ENCODE data around the gene VGLL4.

The VGLL4 gene

DNA sequence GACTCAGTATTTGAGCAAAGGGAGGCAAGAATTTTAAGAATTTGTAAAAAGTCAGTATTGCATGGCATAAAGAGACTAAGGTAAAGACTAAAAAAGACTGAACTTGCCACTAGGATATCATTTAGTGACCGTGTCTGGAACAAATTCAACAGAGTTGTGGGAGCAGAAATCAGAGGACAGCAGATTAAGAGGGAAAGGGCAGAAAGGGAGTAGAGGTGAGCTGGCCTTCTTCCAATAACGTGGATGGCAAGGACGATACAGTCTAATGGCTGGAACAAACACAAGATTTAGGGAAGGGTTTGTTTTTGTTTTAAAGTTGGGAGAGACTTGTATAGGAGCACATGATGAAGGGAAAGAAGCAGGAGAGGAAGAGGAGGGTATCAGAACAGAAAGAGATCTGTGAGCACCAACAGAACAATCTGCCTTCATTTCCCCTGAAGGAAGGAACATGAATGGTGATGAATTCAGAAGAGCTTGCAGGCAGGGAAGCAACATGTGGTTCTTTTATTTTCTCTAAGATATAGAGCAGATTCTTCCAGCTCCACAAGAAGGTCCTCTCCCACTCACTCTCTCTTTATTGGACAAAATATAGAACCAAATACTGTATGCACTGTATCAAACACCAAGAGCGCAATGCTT, 8.6 kb downstream of the VGLL4 start:
- TF ChIP-seq, protein P1, sequence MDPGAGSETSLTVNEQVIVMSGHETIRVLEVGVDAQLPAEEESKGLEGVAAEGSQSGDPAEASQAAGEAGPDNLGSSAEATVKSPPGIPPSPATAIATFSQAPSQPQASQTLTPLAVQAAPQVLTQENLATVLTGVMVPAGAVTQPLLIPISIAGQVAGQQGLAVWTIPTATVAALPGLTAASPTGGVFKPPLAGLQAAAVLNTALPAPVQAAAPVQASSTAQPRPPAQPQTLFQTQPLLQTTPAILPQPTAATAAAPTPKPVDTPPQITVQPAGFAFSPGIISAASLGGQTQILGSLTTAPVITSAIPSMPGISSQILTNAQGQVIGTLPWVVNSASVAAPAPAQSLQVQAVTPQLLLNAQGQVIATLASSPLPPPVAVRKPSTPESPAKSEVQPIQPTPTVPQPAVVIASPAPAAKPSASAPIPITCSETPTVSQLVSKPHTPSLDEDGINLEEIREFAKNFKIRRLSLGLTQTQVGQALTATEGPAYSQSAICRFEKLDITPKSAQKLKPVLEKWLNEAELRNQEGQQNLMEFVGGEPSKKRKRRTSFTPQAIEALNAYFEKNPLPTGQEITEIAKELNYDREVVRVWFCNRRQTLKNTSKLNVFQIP (CRISPR knock-in tag; IDR thresholded peaks at IDR 0.05; ENCODE audit: borderline replicate concordance, low read depth), result no peak
- TF ChIP-seq ISL1 (CRISPR knock-in tag; IDR thresholded peaks at IDR 0.05) (no peak), SNAI2 (CRISPR knock-in tag; IDR thresholded peaks at IDR 0.05) (no peak), ZNF70 (CRISPR knock-in tag; IDR thresholded peaks at IDR 0.05) (no peak), CSDC2 (CRISPR knock-in tag; IDR thresholded peaks at IDR 0.05) (no peak), ZNF8 (CRISPR knock-in tag; IDR thresholded peaks at IDR 0.05) (no peak), TOX (CRISPR knock-in tag; IDR thresholded peaks at IDR 0.05; ENCODE audit: borderline replicate concordance) (no peak), ZNF565 (CRISPR knock-in tag; conservative IDR thresholded peaks at IDR 0.05; ENCODE audit: low read depth) (no peak), ESRRG (CRISPR knock-in tag; IDR thresholded peaks at IDR 0.05) (no peak), ARNTL (CRISPR knock-in tag; IDR thresholded peaks at IDR 0.05; ENCODE audit: borderline replicate concordance, low read depth) (no peak), OSR1 (CRISPR knock-in tag; IDR thresholded peaks at IDR 0.05) (no peak), ZC3H10 (CRISPR knock-in tag; IDR thresholded peaks at IDR 0.05) (no peak), RARB (CRISPR knock-in tag; IDR thresholded peaks at IDR 0.05) (no peak), TCF4 (CRISPR knock-in tag; IDR thresholded peaks at IDR 0.05; ENCODE audit: borderline replicate concordance) (no peak), PPARA (CRISPR knock-in tag; IDR thresholded peaks at IDR 0.05; ENCODE audit: borderline replicate concordance) (no peak), ZFP30 (CRISPR knock-in tag; IDR thresholded peaks at IDR 0.05) (no peak), GLIS3 (CRISPR knock-in tag; IDR thresholded peaks at IDR 0.05) (no peak)
- TF ChIP-seq, protein P2, sequence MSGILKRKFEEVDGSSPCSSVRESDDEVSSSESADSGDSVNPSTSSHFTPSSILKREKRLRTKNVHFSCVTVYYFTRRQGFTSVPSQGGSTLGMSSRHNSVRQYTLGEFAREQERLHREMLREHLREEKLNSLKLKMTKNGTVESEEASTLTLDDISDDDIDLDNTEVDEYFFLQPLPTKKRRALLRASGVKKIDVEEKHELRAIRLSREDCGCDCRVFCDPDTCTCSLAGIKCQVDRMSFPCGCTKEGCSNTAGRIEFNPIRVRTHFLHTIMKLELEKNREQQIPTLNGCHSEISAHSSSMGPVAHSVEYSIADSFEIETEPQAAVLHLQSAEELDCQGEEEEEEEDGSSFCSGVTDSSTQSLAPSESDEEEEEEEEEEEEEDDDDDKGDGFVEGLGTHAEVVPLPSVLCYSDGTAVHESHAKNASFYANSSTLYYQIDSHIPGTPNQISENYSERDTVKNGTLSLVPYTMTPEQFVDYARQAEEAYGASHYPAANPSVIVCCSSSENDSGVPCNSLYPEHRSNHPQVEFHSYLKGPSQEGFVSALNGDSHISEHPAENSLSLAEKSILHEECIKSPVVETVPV (CRISPR knock-in tag; IDR thresholded peaks at IDR 0.05), result no peak
- TF ChIP-seq, protein P3, sequence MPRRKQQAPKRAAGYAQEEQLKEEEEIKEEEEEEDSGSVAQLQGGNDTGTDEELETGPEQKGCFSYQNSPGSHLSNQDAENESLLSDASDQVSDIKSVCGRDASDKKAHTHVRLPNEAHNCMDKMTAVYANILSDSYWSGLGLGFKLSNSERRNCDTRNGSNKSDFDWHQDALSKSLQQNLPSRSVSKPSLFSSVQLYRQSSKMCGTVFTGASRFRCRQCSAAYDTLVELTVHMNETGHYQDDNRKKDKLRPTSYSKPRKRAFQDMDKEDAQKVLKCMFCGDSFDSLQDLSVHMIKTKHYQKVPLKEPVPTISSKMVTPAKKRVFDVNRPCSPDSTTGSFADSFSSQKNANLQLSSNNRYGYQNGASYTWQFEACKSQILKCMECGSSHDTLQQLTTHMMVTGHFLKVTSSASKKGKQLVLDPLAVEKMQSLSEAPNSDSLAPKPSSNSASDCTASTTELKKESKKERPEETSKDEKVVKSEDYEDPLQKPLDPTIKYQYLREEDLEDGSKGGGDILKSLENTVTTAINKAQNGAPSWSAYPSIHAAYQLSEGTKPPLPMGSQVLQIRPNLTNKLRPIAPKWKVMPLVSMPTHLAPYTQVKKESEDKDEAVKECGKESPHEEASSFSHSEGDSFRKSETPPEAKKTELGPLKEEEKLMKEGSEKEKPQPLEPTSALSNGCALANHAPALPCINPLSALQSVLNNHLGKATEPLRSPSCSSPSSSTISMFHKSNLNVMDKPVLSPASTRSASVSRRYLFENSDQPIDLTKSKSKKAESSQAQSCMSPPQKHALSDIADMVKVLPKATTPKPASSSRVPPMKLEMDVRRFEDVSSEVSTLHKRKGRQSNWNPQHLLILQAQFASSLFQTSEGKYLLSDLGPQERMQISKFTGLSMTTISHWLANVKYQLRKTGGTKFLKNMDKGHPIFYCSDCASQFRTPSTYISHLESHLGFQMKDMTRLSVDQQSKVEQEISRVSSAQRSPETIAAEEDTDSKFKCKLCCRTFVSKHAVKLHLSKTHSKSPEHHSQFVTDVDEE (CRISPR knock-in tag; IDR thresholded peaks at IDR 0.05), result no peak
- TF ChIP-seq, protein P4, sequence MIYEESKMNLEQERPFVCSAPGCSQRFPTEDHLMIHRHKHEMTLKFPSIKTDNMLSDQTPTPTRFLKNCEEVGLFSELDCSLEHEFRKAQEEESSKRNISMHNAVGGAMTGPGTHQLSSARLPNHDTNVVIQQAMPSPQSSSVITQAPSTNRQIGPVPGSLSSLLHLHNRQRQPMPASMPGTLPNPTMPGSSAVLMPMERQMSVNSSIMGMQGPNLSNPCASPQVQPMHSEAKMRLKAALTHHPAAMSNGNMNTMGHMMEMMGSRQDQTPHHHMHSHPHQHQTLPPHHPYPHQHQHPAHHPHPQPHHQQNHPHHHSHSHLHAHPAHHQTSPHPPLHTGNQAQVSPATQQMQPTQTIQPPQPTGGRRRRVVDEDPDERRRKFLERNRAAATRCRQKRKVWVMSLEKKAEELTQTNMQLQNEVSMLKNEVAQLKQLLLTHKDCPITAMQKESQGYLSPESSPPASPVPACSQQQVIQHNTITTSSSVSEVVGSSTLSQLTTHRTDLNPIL (CRISPR knock-in tag; IDR thresholded peaks at IDR 0.05; ENCODE audit: low read depth), result no peak
- no peak for ATAC-seq

DNA sequence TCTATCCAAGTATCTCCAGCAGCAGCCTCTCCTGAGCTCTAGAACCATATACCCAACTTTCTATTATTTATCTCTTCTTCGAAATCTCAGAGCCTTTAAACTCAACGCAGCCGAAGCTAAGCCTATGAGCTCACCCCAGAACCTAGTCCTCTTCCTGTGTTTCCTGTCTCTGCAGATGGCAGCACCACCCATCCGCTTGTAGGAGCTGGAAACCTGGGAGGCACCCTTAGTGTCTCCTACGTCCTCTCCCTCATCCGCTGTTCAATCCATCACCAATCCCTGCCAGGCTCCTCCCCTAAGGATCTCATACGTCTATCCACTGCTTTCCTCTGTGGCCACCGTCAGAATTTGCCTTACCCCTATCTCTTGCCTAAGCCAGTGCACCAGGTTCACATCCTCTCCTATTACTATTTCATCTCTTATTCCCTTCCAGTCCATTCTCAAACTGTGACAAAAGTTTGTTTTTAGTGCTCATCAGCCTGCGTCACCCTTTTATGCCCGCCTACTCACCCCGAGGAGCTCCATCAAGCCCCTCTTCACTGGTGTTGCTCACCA, 9.6 kb downstream of the VGLL4 start:
- no peak for ATAC-seq
- TF ChIP-seq PPARA (CRISPR knock-in tag; IDR thresholded peaks at IDR 0.05; ENCODE audit: borderline replicate concordance) (no peak), ZFP30 (CRISPR knock-in tag; IDR thresholded peaks at IDR 0.05) (no peak), ZNF70 (CRISPR knock-in tag; IDR thresholded peaks at IDR 0.05) (no peak), ZC3H10 (CRISPR knock-in tag; IDR thresholded peaks at IDR 0.05) (no peak), SNAI2 (CRISPR knock-in tag; IDR thresholded peaks at IDR 0.05) (no peak), ESRRG (CRISPR knock-in tag; IDR thresholded peaks at IDR 0.05) (no peak), TCF4 (CRISPR knock-in tag; IDR thresholded peaks at IDR 0.05; ENCODE audit: borderline replicate concordance) (no peak), ZNF565 (CRISPR knock-in tag; conservative IDR thresholded peaks at IDR 0.05; ENCODE audit: low read depth) (no peak), OSR1 (CRISPR knock-in tag; IDR thresholded peaks at IDR 0.05) (no peak), ZNF8 (CRISPR knock-in tag; IDR thresholded peaks at IDR 0.05) (no peak), ISL1 (CRISPR knock-in tag; IDR thresholded peaks at IDR 0.05) (no peak), CSDC2 (CRISPR knock-in tag; IDR thresholded peaks at IDR 0.05) (no peak), BACH2 (CRISPR knock-in tag; IDR thresholded peaks at IDR 0.05; ENCODE audit: borderline replicate concordance) (no peak)
- TF ChIP-seq, protein P4 (CRISPR knock-in tag; IDR thresholded peaks at IDR 0.05; ENCODE audit: low read depth), result no peak
- TF ChIP-seq, protein P2 (CRISPR knock-in tag; IDR thresholded peaks at IDR 0.05), result no peak
- TF ChIP-seq, protein P1 (CRISPR knock-in tag; IDR thresholded peaks at IDR 0.05; ENCODE audit: borderline replicate concordance, low read depth), result no peak

Data from SK-N-SH treated with all-trans-retinoic acid at 6 μM for 48 hours (cell line).